ENCODE results near the gene GJA1. TPM values are rescaled to one million over a fixed set of nuclear protein-coding genes. Genes with fewer than 3 reads are reported as not detected.
A peak's percentile ranks its signal among the peaks of the same experiment; 100 is the strongest.

The GJA1 gene
- total and polyA plus RNA-seq, 2 donors (not counting 1 experiment from before 2014, with no cell fraction given): 77.8 to 209 TPM

DNA sequence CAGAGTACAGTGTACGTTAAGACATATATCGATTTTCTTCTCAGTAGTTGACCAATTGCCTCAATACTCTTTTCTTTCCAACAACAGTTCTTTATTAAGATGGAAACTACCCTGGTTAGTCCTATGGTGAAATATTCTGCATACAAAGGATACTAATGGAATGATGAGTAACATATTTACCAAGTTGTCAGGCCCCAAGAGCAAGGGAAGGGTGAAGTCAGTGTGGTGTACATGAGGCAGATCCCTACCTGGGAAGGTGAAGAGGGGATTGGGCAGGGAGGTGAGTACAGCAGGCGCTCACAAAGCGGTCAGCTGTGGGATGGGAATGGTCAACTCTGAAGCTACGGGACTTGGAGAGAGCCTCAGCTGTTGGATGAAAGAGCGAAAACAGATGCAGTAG, 29.7 kb downstream of the GJA1 start:
- Histone ChIP-seq H3K36me3 (ENCODE audit: control insufficient read depth, insufficient read depth, low read length) (no peaks in the 10 kb centered on the region), H3K4me3 (replicated peaks in 1 of 4; ENCODE audit: control extremely low read depth in 1 of 4, insufficient read depth in 1 of 4, low read depth in 3 of 4, low read length in 4 of 4) (no peak overlapping the region), H3K4me1 (ENCODE audit: control insufficient read depth, extremely low read depth, insufficient read depth, low read length) (no peaks in the 10 kb centered on the region), H3K27ac (ENCODE audit: insufficient read depth, low read length) (no peak overlapping the region), H3K27me3 (ENCODE audit: control insufficient read depth, insufficient read depth, low read length) (no peaks in the 10 kb centered on the region), H3K79me2 (ENCODE audit: control insufficient read depth, insufficient read depth, low read length) (no peaks in the 10 kb centered on the region), H4K20me1 (ENCODE audit: control insufficient read depth, extremely low read depth, insufficient read depth, low read length) (no peaks in the 10 kb centered on the region), H3K4me2 (ENCODE audit: extremely low read depth, insufficient read depth, low read length) (no peak overlapping the region), H3K9me3 (ENCODE audit: control insufficient read depth, insufficient read depth, low read depth, low read length) (no peaks in the 10 kb centered on the region), H2AFZ (ENCODE audit: low read length) (peak overlapping the region; percentile 43), H3K9ac (ENCODE audit: insufficient read depth, low read length) (no peak overlapping the region)
- TF ChIP-seq, protein P1, sequence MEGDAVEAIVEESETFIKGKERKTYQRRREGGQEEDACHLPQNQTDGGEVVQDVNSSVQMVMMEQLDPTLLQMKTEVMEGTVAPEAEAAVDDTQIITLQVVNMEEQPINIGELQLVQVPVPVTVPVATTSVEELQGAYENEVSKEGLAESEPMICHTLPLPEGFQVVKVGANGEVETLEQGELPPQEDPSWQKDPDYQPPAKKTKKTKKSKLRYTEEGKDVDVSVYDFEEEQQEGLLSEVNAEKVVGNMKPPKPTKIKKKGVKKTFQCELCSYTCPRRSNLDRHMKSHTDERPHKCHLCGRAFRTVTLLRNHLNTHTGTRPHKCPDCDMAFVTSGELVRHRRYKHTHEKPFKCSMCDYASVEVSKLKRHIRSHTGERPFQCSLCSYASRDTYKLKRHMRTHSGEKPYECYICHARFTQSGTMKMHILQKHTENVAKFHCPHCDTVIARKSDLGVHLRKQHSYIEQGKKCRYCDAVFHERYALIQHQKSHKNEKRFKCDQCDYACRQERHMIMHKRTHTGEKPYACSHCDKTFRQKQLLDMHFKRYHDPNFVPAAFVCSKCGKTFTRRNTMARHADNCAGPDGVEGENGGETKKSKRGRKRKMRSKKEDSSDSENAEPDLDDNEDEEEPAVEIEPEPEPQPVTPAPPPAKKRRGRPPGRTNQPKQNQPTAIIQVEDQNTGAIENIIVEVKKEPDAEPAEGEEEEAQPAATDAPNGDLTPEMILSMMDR (conservative IDR thresholded peaks at IDR 0.05 in 1 of 2, IDR thresholded peaks at IDR 0.05 in 1 of 2; ENCODE audit: low read depth in 1 of 2, low read length in 2 of 2): no peak
- no peak for TF ChIP-seq EZH2 (IDR thresholded peaks at IDR 0.05; ENCODE audit: low read length, missing control alignments)
- DNase-seq (ENCODE audit: low read depth in 2 of 2): no peak

DNA sequence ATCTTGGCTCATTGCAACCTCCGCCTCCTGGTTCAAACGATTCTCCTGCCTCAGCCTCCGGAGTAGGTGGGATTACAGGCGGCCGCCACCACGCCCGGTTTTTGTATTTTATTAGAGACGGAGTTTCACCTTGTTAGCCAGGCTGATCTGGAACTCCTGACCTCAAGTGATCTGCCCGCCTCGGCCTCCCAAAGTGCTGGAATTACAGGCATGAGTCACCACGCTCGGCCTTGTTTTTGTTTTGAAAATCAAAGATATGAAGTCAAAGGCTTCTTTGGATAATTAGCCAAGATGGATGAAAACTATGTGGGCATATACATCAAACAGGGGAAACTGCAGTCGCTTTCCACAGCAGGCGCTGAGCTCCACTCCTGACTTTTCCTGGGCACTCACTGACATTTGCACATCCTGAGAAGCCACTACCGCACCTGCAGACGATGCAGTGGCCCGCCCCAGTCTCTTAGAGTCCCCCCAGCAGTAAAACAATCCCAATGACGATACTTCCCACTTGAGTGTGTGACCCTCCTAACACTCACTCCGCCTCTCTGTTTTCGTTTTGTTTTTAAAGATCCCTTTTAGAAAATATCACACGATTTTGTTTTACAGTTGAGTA, 44.1 kb downstream of the GJA1 start:
- Histone ChIP-seq H3K4me2 (ENCODE audit: extremely low read depth, insufficient read depth, low read length) (no peak overlapping the region), H3K9me3 (ENCODE audit: control insufficient read depth, insufficient read depth, low read depth, low read length) (no peaks in the 10 kb centered on the region), H3K4me3 (replicated peaks in 1 of 4; ENCODE audit: control extremely low read depth in 1 of 4, insufficient read depth in 1 of 4, low read depth in 3 of 4, low read length in 4 of 4) (no peak overlapping the region), H4K20me1 (ENCODE audit: control insufficient read depth, extremely low read depth, insufficient read depth, low read length) (no peaks in the 10 kb centered on the region), H3K79me2 (ENCODE audit: control insufficient read depth, insufficient read depth, low read length) (no peaks in the 10 kb centered on the region), H3K9ac (ENCODE audit: insufficient read depth, low read length) (no peak overlapping the region), H3K36me3 (ENCODE audit: control insufficient read depth, insufficient read depth, low read length) (no peaks in the 10 kb centered on the region), H3K27ac (ENCODE audit: insufficient read depth, low read length) (no peak overlapping the region), H3K4me1 (ENCODE audit: control insufficient read depth, extremely low read depth, insufficient read depth, low read length) (no peaks in the 10 kb centered on the region), H3K27me3 (ENCODE audit: control insufficient read depth, insufficient read depth, low read length) (no peaks in the 10 kb centered on the region), H2AFZ (ENCODE audit: low read length) (no peak overlapping the region)
- no peak for DNase-seq (ENCODE audit: low read depth in 2 of 2)
- TF ChIP-seq EZH2 (IDR thresholded peaks at IDR 0.05; ENCODE audit: low read length, missing control alignments): no peak
- TF ChIP-seq, protein P1 (conservative IDR thresholded peaks at IDR 0.05 in 1 of 2, IDR thresholded peaks at IDR 0.05 in 1 of 2; ENCODE audit: low read depth in 1 of 2, low read length in 2 of 2): no peak

DNA sequence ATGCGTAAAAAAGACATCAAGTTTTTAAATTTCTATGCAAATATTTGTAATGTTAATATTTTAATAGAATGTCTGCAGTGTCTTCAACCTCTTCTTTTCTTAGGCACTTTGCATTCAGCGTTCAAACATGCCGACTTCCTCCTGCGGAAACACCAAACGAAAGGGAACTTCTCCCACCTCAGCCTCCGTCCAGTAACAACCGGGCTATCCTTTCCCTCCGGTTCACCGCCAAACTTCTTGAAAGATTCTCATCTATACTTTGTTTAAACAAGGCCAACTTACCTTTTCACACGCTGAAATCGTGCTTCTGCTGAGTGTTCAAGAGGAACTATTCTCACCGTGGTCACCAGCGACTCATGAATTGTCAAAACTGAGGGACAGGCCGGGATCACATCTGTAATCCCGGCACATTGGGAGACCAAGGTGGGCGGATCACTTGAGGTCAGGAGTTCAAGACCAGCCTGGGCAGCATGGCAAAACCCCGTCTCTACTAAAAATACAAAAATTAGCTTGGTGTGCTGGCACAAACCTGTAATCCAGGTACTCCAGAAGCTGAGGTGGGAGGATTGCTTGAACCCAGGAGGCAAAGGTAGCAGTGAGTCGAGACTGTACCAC, 44.8 kb downstream of the GJA1 start:
- Histone ChIP-seq H3K36me3 (ENCODE audit: control insufficient read depth, insufficient read depth, low read length) (no peaks in the 10 kb centered on the region), H4K20me1 (ENCODE audit: control insufficient read depth, extremely low read depth, insufficient read depth, low read length) (no peaks in the 10 kb centered on the region), H3K9me3 (ENCODE audit: control insufficient read depth, insufficient read depth, low read depth, low read length) (no peaks in the 10 kb centered on the region), H3K27me3 (ENCODE audit: control insufficient read depth, insufficient read depth, low read length) (no peaks in the 10 kb centered on the region), H3K4me2 (ENCODE audit: extremely low read depth, insufficient read depth, low read length) (no peak overlapping the region), H2AFZ (ENCODE audit: low read length) (no peak overlapping the region), H3K4me1 (ENCODE audit: control insufficient read depth, extremely low read depth, insufficient read depth, low read length) (no peaks in the 10 kb centered on the region), H3K79me2 (ENCODE audit: control insufficient read depth, insufficient read depth, low read length) (no peaks in the 10 kb centered on the region), H3K4me3 (replicated peaks in 1 of 4; ENCODE audit: control extremely low read depth in 1 of 4, insufficient read depth in 1 of 4, low read depth in 3 of 4, low read length in 4 of 4) (no peak overlapping the region), H3K27ac (ENCODE audit: insufficient read depth, low read length) (no peak overlapping the region), H3K9ac (ENCODE audit: insufficient read depth, low read length) (no peak overlapping the region)
- no peak for TF ChIP-seq EZH2 (IDR thresholded peaks at IDR 0.05; ENCODE audit: low read length, missing control alignments)
- TF ChIP-seq, protein P1 (conservative IDR thresholded peaks at IDR 0.05 in 1 of 2, IDR thresholded peaks at IDR 0.05 in 1 of 2; ENCODE audit: low read depth in 1 of 2, low read length in 2 of 2): no peak
- DNase-seq (ENCODE audit: low read depth in 2 of 2): no peak
